Measurements from ENCODE around the gene SLC46A2.

DNA sequence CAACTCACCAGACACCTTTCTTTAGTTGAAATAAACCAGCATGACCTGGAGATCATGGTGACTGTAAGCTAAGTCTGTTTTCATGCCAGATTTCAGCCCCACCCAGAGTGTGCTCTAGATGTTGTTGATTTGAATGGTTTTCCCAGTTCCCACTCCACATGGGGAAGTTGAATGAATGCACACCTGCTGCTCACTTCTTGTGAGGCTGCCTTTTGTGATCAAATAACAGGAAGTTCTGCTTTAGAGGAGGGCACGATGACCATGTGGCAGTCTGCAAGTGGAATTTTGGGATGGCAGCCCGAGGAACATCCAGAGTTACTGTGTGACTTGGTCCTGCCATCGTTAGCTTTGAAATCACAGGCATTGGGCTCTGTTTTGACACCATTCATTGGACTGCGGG lies 18.7 kb downstream of the SLC46A2 start:
- TF ChIP-seq, protein P1, sequence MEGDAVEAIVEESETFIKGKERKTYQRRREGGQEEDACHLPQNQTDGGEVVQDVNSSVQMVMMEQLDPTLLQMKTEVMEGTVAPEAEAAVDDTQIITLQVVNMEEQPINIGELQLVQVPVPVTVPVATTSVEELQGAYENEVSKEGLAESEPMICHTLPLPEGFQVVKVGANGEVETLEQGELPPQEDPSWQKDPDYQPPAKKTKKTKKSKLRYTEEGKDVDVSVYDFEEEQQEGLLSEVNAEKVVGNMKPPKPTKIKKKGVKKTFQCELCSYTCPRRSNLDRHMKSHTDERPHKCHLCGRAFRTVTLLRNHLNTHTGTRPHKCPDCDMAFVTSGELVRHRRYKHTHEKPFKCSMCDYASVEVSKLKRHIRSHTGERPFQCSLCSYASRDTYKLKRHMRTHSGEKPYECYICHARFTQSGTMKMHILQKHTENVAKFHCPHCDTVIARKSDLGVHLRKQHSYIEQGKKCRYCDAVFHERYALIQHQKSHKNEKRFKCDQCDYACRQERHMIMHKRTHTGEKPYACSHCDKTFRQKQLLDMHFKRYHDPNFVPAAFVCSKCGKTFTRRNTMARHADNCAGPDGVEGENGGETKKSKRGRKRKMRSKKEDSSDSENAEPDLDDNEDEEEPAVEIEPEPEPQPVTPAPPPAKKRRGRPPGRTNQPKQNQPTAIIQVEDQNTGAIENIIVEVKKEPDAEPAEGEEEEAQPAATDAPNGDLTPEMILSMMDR (IDR thresholded peaks at IDR 0.05): no peak
- TF ChIP-seq POLR2A (IDR thresholded peaks at IDR 0.05): no peak

Measured in Peyer's patch (tissue), 4 donors.